Common myeloid progenitor, CD34-positive (primary cell): ENCODE results near the gene PRR23B.
A peak's percentile ranks its signal among the peaks of the same experiment; 100 is the strongest.

Experiments used
- CTCF ChIA-PET: fragments of 350-600 bp; sonication (Branson Sonifier 250); formaldehyde crosslinking; loops from one replicate; lab custom pipeline; 2021; ENCODE audit warnings: antibody characterized with exemption; lab: Charles Lee
- POLR2A ChIA-PET: fragments of 350-600 bp; sonication (Branson Sonifier 250); formaldehyde crosslinking; loops from one replicate; lab custom pipeline; 2021; ENCODE audit warnings: antibody characterized with exemption; lab: Charles Lee
- DNase-seq, 3 donors: peaks; one replicate each; pipeline versions ENCODE4 v3.0.0 to v3.0.0-alpha.2; 2013
- H3K27ac ChIP-seq, 2 experiments: 1 replicate in 1 of 2; 2 replicates in 1 of 2; pipeline ENCODE4 v1.7.0; 2013; ENCODE audit warnings: inconsistent platforms in 2 of 2, low read length in 2 of 2, mild to moderate bottlenecking in 2 of 2, low read depth in 1 of 2, moderate library complexity in 1 of 2; ENCODE audit not compliant: severe bottlenecking in 2 of 2, insufficient read depth in 1 of 2, poor library complexity in 1 of 2
- H3K27me3 ChIP-seq, 5 experiments: replicated peaks in 2 of 5; 1 replicate in 3 of 5; 2 replicates in 2 of 5; pipeline versions ENCODE4 v1.6.1 to v1.7.0; 2013; ENCODE audit warnings: low read length in 4 of 5, mild to moderate bottlenecking in 2 of 5, moderate library complexity in 2 of 5, inconsistent platforms in 1 of 5; ENCODE audit not compliant: insufficient read depth in 5 of 5, control insufficient read depth in 4 of 5
- H3K36me3 ChIP-seq, 4 experiments: 1 replicate in 2 of 4; 2 replicates in 2 of 4; pipeline versions ENCODE4 v1.6.1 to v1.7.0; 2013; ENCODE audit warnings: low read length in 3 of 4, control low read depth in 1 of 4, mild to moderate bottlenecking in 1 of 4; ENCODE audit not compliant: control insufficient read depth in 4 of 4, insufficient read depth in 4 of 4
- H3K4me1 ChIP-seq, 4 experiments: 1 replicate in 3 of 4; 2 replicates in 1 of 4; pipeline versions ENCODE4 v1.6.1 to v1.7.1; 2013; ENCODE audit warnings: low read length in 3 of 4, mild to moderate bottlenecking in 3 of 4, control low read depth in 1 of 4, inconsistent platforms in 1 of 4, moderate library complexity in 1 of 4; ENCODE audit not compliant: control insufficient read depth in 4 of 4, insufficient read depth in 4 of 4; ENCODE audit errors: control extremely low read depth in 1 of 4
- H3K4me3 ChIP-seq, 7 experiments: 1 replicate in 4 of 7; 2 replicates in 3 of 7; pipeline versions ENCODE4 v1.5.1 to v1.7.0; 2013; ENCODE audit warnings: mild to moderate bottlenecking in 7 of 7, low read length in 6 of 7, moderate library complexity in 6 of 7, inconsistent platforms in 2 of 7, low read depth in 2 of 7, control low read depth in 1 of 7; ENCODE audit not compliant: insufficient read depth in 4 of 7, control insufficient read depth in 1 of 7; ENCODE audit errors: extremely low read depth in 1 of 7
- H3K9me3 ChIP-seq, 5 experiments: 1 replicate in 4 of 5; 2 replicates in 1 of 5; pipeline versions ENCODE4 v1.6.1 to v1.7.1; 2013; ENCODE audit warnings: low read length in 4 of 5, mild to moderate bottlenecking in 2 of 5, inconsistent platforms in 1 of 5, low read depth in 1 of 5, moderate library complexity in 1 of 5; ENCODE audit not compliant: control insufficient read depth in 4 of 5, insufficient read depth in 2 of 5; ENCODE audit errors: control extremely low read depth in 1 of 5
- WGBS: methylation state at CpG from one replicate; pipeline ENCODE4 v1.1.5; 2013; ENCODE audit not compliant: insufficient coverage; 5-methylcytosine and 5-hydroxymethylcytosine counted together

The PRR23B gene

DNA sequence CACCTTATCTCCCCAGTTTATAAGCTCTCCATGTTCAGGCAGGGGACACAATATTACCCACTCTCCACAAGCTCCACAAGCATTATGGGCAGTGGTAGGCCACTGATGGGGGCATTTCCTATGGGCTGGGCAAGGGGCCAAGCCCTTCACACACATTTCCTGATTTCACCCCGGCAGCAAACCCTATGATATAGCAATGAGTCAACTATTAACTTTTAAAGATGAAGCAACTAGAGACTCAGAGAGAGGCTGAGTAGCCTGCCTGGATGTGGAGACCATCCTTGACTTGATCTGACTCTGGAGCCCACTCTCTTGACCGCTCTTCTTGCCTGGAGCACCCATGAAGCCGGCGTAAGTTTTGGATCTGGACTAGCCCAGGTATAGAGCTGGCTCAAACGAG lies 46.3 kb downstream of the PRR23B start:
- ChIA-PET POLR2A (no interaction called here), CTCF (interaction anchor here (0.7 to 3.0 kb wide), 4 partner anchors 9 to 516 kb away, joined by 3 to 6 read pairs (median 3); no protein-coding TSS in a partner anchor)
- peak; percentile 39 to 77 (median 75) for DNase-seq
- H3K9me3 ChIP-seq = no peaks in the 10 kb centered on the region
- WGBS = 64% methylated on average over 3 of the region's 5 CpGs
- peaks cover 0 to 7% (median 4%) of the 10 kb centered on the region in 4 experiments for H3K4me1 ChIP-seq
- no peak overlapping the region for H3K4me3 ChIP-seq
- H3K27me3 ChIP-seq = peaks cover 0 to 3% (median 0%) of the 10 kb centered on the region in 5 experiments
- H3K36me3 ChIP-seq = no peaks in the 10 kb centered on the region
- H3K27ac ChIP-seq = no peak overlapping the region

DNA sequence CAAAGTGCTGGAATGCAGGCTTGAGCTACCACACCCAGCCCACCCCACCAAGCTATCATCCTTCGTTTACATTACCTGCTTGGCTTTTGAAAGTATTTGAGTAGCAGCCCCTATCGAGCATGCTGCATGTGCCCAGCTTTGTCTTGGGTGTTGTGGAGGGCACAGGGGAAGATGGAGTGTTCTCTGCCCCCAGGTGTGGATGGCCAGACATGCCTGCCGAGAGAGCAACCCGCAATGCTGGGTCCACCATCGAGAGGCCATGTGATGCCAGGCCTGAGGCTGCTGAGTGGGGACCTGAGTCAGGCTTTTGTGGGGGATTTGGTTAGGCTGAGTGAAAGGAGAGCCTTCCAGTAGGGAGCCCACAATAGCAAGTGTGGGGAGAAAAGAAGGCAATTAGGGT lies 47.8 kb downstream of the PRR23B start:
- no peaks in the 10 kb centered on the region for H3K36me3 ChIP-seq
- H3K9me3 ChIP-seq = no peaks in the 10 kb centered on the region
- CTCF ChIA-PET = interaction anchor here (0.8 to 3.0 kb wide), 3 partner anchors 12 to 50 kb away, joined by 3 to 6 read pairs (median 3); no protein-coding TSS in a partner anchor
- no peak overlapping the region for H3K27ac ChIP-seq
- peaks cover 0 to 5% (median 0%) of the 10 kb centered on the region in 5 experiments for H3K27me3 ChIP-seq
- H3K4me1 ChIP-seq = peaks cover 0 to 7% (median 4%) of the 10 kb centered on the region in 4 experiments
- no peak for DNase-seq
- POLR2A ChIA-PET = no interaction called here
- WGBS = 100% methylated on average over 3 of the region's 5 CpGs
- no peak overlapping the region for H3K4me3 ChIP-seq

DNA sequence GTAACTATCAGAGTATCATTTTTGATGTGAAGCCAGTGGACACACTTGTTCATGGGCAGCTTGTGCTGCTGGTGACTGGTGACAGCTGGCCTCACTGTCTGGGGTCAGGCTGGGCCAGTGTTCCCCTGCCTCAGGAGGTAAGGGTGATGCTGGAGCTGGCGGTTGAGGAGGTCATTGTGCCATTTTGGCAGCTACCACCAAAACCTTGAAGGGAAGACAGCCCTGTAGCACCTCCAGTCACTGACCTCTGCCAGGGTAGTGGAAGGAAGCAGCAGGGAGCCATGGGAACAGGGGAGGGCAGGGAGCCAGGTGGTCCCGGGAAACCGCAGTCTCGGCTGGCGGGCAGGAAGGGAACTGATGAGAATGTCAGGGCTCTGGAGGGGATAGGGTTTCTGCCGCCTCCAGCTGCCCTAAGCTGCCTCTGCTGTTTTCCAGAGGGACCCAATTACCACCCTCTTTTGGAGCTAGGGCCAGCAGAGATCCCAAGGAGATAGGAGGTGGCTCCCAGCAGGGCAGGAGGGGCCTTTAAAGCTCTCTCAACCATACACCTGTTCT lies 48.9 kb downstream of the PRR23B start:
- 66% methylated on average over 6 of the region's 6 CpGs for WGBS
- H3K4me1 ChIP-seq = peaks cover 0 to 7% (median 4%) of the 10 kb centered on the region in 4 experiments
- no peak overlapping the region for H3K27ac ChIP-seq
- no peaks in the 10 kb centered on the region for H3K9me3 ChIP-seq
- no peak overlapping the region for H3K4me3 ChIP-seq
- peaks cover 0 to 5% (median 0%) of the 10 kb centered on the region in 5 experiments for H3K27me3 ChIP-seq
- POLR2A ChIA-PET = no interaction called here
- no peak for DNase-seq
- no peaks in the 10 kb centered on the region for H3K36me3 ChIP-seq
- CTCF ChIA-PET = interaction anchor here (0.6 to 3.0 kb wide), 3 partner anchors 8 to 48 kb away, joined by 4 to 6 read pairs (median 4); no protein-coding TSS in a partner anchor
